Stimulated activated CD4-positive, alpha-beta T cell treated with anti-CD3 and anti-CD28 coated beads, Interleukin-1b, Interleukin-23, amount 100 ng/mL, for 24 hours (primary cell): ENCODE results near the gene CBLC.

ENCODE experiments used
- DNase-seq, 4 experiments: peaks; one replicate each; pipeline ENCODE4 v3.0.0-alpha.2; 2020; ENCODE audit warnings: low read depth in 4 of 4, low spot score in 1 of 4

Gene CBLC

GRCh38 chr19:44746946-44747738, 30.5 kb upstream of the CBLC start:
- peak; percentile 77 to 95 (median 88) for DNase-seq

DNA sequence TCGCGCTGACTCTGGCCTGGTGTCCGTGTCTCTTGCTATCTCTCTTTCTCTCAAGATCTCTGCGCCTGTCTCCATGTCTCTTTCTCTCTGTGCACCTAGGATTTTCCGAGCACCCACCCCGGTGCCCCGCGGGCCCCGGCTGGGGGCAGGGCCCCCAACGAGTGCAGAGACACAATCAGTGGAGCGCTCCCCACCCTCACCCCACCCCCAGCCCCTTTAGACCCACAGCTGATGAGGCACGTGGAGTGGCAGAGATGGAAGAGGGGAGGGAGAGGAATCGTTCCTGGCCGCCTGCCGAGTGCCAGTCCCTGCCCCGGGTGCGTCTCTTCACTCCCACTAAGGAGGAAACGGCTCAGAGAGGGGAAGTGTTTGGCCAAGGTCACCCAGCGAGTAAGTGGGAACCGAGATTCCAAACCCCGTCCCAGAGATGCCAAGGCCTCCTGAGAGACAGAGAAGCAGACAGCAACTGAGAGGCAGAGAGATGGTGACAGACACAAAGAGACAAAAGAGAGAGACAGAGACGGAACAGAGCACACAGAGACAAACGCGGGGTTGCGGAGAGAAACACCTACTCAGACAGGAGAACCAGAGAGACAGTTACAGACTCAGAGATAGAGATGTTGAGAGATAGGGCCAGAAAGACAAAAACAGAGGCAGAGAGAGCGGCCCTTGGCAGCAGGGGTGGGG, 29.8 kb upstream of the CBLC start:
- DNase-seq = peak in 1 of 4 experiments; percentile 25

DNA sequence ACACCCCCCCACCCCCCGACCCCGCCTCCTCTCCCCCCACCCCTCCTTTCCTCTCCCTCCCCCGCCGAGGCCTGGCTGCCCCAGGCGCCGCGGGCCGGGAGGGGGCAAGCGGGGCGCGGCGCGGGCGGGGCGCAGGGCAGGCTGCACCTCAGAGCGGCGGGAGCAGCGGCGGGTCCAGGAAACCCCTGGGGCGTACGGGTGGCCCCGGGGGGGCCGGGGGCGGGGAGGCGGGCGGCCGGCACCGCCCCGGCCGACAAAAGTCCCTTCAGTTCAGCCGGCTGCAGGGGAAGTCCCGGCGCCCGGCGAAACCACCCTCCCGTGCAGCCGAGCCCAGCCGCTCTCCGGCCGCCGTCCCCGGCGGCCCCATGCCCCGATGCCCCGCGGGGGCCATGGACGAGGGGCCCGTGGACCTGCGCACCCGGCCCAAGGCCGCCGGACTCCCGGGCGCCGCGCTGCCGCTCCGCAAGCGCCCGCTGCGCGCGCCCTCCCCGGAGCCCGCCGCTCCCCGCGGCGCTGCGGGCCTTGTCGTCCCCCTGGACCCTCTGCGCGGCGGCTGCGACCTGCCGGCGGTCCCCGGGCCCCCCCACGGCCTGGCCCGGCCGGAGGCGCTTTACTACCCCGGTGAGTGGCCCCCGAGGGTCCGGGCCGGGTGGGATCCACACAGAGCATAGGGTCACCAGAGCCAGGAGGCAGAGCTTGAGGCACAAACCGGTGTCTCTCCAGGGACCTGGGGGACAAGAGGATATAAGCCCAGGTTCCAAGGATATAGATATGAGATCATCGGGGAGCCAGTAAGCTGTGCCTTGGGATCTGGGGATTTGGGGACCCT, 29.1 kb upstream of the CBLC start, which contains the start of gene BCL3:
Gene BCL3 (plus strand): TSS at position 283 of the 829 bp plus-strand sequence. CDS start 83 bp downstream, at position 366.
- DNase-seq = peak in 2 of 4 experiments; percentile 35 to 63

DNA sequence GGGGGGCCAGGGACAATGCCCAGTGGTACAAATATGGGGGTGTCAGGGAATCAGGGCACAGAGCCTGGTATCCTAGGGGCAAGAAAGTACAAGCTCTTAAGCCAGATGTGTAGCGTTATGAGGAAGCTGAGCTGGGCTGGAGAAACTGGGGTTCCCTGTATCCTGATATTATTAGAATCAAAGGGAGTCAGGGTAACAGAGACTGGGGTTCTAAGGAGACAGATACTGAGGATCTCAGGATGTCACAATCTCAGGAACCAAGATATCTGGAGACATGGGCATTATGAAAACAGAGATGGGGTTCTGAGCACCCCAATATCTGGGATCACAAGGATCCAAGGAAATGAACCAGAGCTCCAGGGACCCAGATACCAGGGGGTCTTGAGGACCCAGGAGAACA, 28.4 kb upstream of the CBLC start:
- DNase-seq = no peak

GRCh38 chr19:44749994-44750393, 27.7 kb upstream of the CBLC start:
- DNase-seq = no peak

GRCh38 chr19:44752123-44752815, 25.4 kb upstream of the CBLC start:
- no peak for DNase-seq

DNA sequence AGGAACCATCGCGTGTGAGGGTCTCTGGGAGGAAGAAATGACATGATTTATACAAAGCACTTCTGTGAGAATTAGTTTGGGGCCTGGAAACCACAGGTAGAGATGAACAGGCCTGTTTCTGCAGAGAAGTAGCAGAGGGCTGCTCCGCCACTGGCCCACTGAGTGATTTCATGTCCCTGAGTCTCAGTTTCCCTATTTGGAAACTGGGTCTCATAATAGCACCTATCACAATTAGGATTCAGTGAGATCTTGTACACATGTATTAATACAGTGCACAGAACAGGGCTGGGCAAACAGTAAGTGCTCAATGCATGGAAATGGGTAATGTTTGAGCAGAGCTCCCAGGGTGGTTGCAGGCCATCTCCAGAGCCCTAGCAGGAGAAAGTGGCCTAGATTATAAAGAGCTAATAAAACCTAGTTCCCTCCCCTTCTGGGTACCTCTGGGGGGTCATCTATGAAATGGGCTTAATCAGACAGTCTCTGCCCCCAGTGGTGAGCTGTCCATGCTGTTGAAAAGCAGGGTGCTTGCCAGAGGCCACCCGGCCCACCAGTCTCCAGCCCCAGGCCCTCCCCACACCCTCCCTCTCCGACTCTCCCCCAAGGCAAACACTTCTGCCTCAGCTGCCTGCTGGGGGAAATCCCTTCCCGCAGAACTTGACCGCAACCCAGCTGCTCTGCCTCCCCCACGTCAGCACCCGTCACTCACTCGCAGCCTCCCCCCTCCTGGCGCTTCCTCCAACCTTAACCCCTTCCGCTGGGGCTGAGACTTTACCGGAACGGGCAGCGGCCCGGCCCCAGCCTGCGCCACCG, 24.7 kb upstream of the CBLC start:
- peak; percentile 79 to 94 (median 85) for DNase-seq

GRCh38 chr19:44753626-44753931, 24.1 kb upstream of the CBLC start:
- DNase-seq = no peak

- peak in 2 of 4 experiments; percentile 65 to 92 for DNase-seq
These were observed 23.5 kb upstream of the CBLC start for GRCh38 chr19:44753932-44754749.

- no peak for DNase-seq
These were observed 23.0 kb upstream of the CBLC start for GRCh38 chr19:44754750-44755080.

DNA sequence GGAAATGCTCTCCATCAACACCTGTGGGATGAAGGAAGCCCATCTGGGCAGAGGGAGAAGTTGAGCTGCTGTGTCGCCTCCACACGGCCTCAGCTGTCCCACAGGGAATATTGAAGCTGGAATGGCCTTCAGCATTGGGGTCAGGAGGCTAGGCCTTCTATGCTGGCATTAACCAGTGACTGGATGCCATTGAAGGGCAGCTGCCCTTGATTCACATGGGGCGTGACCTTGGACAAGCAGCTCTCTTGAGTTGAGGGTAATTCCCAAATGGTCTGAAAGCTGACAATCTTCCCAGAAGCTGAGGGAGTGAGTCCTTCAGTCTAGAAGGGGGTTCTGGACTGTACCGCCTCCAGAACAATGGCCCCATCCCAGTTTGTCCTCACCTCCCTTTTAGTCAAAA, 22.5 kb upstream of the CBLC start:
- no peak for DNase-seq

- no peak for DNase-seq
These were observed 21.6 kb upstream of the CBLC start for GRCh38 chr19:44756089-44756562.

GRCh38 chr19:44757057-44757734, 20.5 kb upstream of the CBLC start:
- DNase-seq = no peak

DNA sequence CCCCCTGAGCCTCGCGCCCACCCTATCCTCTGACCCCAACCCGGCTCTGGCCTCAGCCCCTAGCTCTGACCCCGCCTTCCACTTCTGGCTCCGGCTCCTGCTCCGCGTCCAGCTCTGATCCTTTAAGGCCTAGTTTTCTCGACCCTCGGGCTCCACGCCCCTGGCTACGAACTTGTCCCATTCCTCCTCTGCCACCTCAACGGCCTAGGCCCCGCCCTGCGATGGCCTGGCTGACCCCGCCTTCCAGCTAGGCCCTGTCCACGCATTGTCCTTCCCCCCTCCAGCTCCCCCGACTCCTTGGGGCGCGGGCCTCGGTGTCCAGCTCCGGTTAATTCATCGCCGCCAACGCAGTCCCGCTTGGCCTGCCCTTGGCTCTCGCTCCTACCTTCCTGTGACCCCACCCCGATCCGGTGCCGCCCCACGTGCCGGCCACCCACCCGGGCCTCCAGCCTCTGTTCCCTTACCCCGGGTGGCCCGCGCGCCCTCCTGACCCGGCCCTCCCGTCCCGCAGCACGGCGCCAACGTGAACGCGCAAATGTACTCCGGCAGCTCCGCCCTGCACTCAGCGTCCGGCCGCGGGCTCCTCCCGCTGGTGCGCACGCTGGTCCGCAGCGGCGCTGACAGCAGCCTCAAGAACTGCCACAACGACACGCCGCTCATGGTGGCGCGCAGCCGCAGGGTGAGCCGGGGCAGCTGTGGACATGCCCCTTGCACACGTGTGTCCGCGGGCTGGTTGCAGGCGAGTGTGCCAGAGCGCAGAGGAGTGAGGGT, 19.8 kb upstream of the CBLC start:
- no peak for DNase-seq

GRCh38 chr19:44758596-44758995, 19.1 kb upstream of the CBLC start:
- no peak for DNase-seq

DNA sequence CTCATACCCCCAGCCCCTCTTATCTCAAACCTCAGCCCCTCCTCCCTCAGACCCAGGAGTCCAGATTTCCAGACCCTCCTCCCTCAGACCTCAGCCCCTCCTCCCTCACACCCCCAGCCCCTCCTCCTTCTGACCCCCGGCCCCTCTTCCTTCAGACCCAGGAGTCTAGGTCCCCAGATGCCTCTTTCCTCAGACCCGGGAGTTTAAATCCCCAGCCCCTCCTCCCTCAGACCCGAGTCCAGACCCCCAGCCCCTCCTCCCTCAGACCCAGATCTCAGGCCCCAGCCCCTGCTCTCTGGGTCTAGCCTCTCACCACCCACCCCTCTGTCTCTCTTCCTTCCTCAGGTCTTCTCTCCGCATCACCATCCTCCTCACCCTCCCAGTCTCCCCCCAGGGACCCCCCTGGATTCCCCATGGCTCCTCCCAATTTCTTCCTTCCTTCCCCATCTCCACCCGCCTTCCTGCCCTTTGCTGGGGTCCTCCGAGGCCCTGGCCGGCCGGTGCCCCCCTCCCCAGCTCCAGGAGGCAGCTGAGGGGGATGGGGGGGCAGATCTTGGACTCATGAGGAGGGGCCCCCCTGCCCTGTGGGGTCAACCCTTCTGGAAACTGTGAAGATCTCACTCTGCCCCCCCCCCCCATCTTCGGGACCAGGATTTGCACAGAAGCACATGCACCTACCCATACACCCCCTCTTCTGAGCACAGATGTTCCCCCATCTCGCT, 18.4 kb upstream of the CBLC start:
- DNase-seq = no peak

DNA sequence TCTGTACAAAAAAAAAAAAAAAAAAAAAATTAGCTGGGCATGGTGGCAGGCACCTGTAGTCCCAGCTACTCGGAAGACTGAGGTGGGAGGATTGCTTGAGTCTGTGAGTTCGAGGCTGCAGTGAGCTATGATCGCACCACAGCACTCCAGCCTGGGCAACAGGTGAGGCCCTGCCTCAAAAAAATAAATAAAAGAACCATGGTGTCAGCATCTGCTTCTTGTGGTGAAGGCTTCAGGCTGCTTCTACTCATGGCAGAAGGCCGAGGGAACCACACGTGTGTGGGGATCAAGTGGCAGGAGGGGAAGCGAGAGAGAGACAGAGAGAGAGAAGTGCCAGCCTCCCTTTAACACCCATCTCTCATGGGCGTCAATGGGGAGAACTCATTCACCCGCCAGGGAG, 15.7 kb upstream of the CBLC start:
- DNase-seq = no peak
